C4-2B (cell line): Measurements from ENCODE around the gene ASB6.

Source experiments
- H3K27ac ChIP-seq: fragments of 450-650 bp; 2 replicates; pipeline ENCODE4 v1.5.1; 2017
- CTCF ChIP-seq: fragments of 450-650 bp; conservative IDR thresholded peaks from 2 replicates; pipeline ENCODE4 v1.5.1; 2017; ENCODE audit warnings: mild to moderate bottlenecking
- ZFX ChIP-seq: fragments of 450-650 bp; IDR thresholded peaks from 2 replicates; pipeline ENCODE4 v1.6.1; 2017

ASB6 gene

GRCh38 chr9:129604766-129605163 is 37.2 kb downstream of the ASB6 start:
- no peak for TF ChIP-seq ZFX
- TF ChIP-seq CTCF, result no peak
- H3K27ac ChIP-seq, result no peak overlapping the region

GRCh38 chr9:129604056-129604765 is 37.7 kb downstream of the ASB6 start:
- no peak overlapping the region for H3K27ac ChIP-seq
- no peak for TF ChIP-seq CTCF
- TF ChIP-seq ZFX, result no peak

GRCh38 chr9:129602598-129603415 is 39.1 kb downstream of the ASB6 start:
- H3K27ac ChIP-seq, result no peak overlapping the region
- no peak for TF ChIP-seq CTCF
- TF ChIP-seq ZFX, result no peak

- no peak overlapping the region for H3K27ac ChIP-seq
These were observed 40.8 kb downstream of the ASB6 start for GRCh38 chr9:129601082-129601674.

GRCh38 chr9:129598089-129598596 is 43.8 kb downstream of the ASB6 start:
- TF ChIP-seq ZFX, result no peak
- TF ChIP-seq CTCF, result no peak
- H3K27ac ChIP-seq, result no peak overlapping the region

More at GRCh38 chr9:129601082-129601674, 40.8 kb downstream of the ASB6 start:
- TF ChIP-seq CTCF, result no peak
- TF ChIP-seq ZFX, result no peak

GRCh38 chr9:129597355-129598088 is 44.4 kb downstream of the ASB6 start:
- H3K27ac ChIP-seq, result no peak overlapping the region
- TF ChIP-seq CTCF, result no peak
- no peak for TF ChIP-seq ZFX
